ENCODE data around the gene LRSAM1. TPM values are rescaled to one million over a fixed set of nuclear protein-coding genes. Genes with fewer than 3 reads are reported as not detected.

Gene LRSAM1
- polyA plus RNA-seq, 3 donors = 16.6 to 22.4 (median 18.6) TPM

- no peak for DNase-seq
These were observed 99.4 kb downstream of the LRSAM1 start for GRCh38 chr9:127550751-127551150.

Other genes with a start within 250 kb of the LRSAM1 start
- gene GARNL3, start 186.7 kb upstream of the LRSAM1 start, polyA plus RNA-seq (ENCODE audit: insufficient read length in 3 of 3) = 10 to 100 TPM; 13.6 to 21.2 (median 18.9) TPM
- 10 to 100 TPM; 21.9 to 28.0 (median 23.6) TPM for gene SLC2A8, start 54.3 kb upstream of the LRSAM1 start, polyA plus RNA-seq (ENCODE audit: insufficient read length in 3 of 3)
- gene ZNF79, start 27.1 kb upstream of the LRSAM1 start, polyA plus RNA-seq (ENCODE audit: insufficient read length in 3 of 3) = 1 to 10 TPM; 6.4 to 8.0 (median 7.9) TPM
- 1,000 to 10,000 TPM; 1,431 to 1,650 (median 1,447) TPM for gene RPL12, start 104 bp upstream of the LRSAM1 start, polyA plus RNA-seq (ENCODE audit: insufficient read length in 3 of 3)
- 10 to 100 TPM; 27.7 to 33.4 (median 33.1) TPM for gene STXBP1, start 160.8 kb downstream of the LRSAM1 start, polyA plus RNA-seq (ENCODE audit: insufficient read length in 3 of 3)

All from renal pelvis (tissue), 4 donors.